ENCODE results near the gene ANTKMT. TPM values are rescaled to one million over a fixed set of nuclear protein-coding genes. Genes with fewer than 3 reads are reported as not detected.

ANTKMT gene, protein sequence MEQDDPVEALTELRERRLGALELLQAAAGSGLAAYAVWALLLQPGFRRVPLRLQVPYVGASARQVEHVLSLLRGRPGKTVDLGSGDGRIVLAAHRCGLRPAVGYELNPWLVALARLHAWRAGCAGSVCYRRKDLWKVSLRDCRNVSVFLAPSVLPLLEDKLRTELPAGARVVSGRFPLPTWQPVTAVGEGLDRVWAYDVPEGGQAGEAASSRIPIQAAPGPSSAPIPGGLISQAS
- 44.1 TPM for total RNA-seq
- 70.4 TPM for polyA plus RNA-seq (ENCODE audit: insufficient read depth, low read depth, low replicate concordance)
- long read RNA-seq, donor 1, transcript FAM173A-207 (5 exons, 1,052 nt): major isoform, 13 of 18 reads
- long read RNA-seq, donor 1, partial matches to known transcripts: 0 of 18 reads
- long read RNA-seq, donor 1, other reads (novel, unspliced or antisense): 0 of 18 reads
- long read RNA-seq, donor 2, transcript FAM173A-207 (5 exons, 1,052 nt): major isoform, 11 of 18 reads
- long read RNA-seq, donor 2, partial matches to known transcripts: 0 of 18 reads
- long read RNA-seq, donor 2, other reads (novel, unspliced or antisense): 0 of 18 reads
- long read RNA-seq, donor 3, transcript FAM173A-201 (4 exons, 806 nt): minor isoform, 7 of 29 reads
- long read RNA-seq, donor 3, transcript FAM173A-207 (5 exons, 1,052 nt): major isoform, 14 of 29 reads
- long read RNA-seq, donor 3, partial matches to known transcripts: 0 of 29 reads
- long read RNA-seq, donor 3, other reads (novel, unspliced or antisense): 0 of 29 reads
- long read RNA-seq, donor 4, transcript FAM173A-207 (5 exons, 1,052 nt): major isoform, 5 of 9 reads
- long read RNA-seq, donor 4, partial matches to known transcripts: 0 of 9 reads
- long read RNA-seq, donor 4, other reads (novel, unspliced or antisense): 0 of 9 reads
- long read RNA-seq, donor 5, partial matches to known transcripts: 0 of 1 reads
- long read RNA-seq, donor 5, other reads (novel, unspliced or antisense): 0 of 1 reads
- long read RNA-seq, donor 6, transcript FAM173A-207 (5 exons, 1,052 nt): major isoform, 35 of 40 reads
- long read RNA-seq, donor 6, partial matches to known transcripts: 0 of 40 reads
- long read RNA-seq, donor 6, other reads (novel, unspliced or antisense): 0 of 40 reads
- long read RNA-seq, donor 7, transcript FAM173A-207 (5 exons, 1,052 nt): major isoform, 21 of 38 reads
- long read RNA-seq, donor 7, partial matches to known transcripts: 2 of 38 reads
- long read RNA-seq, donor 7, other reads (novel, unspliced or antisense): 9 of 38 reads
- long read RNA-seq, donor 8, transcript FAM173A-207 (5 exons, 1,052 nt): major isoform, 11 of 16 reads
- long read RNA-seq, donor 8, partial matches to known transcripts: 0 of 16 reads
- long read RNA-seq, donor 8, other reads (novel, unspliced or antisense): 0 of 16 reads
- long read RNA-seq, donor 9, transcript FAM173A-207 (5 exons, 1,052 nt): major isoform, 10 of 13 reads
- long read RNA-seq, donor 9, partial matches to known transcripts: 0 of 13 reads
- long read RNA-seq, donor 9, other reads (novel, unspliced or antisense): 0 of 13 reads
- long read RNA-seq, donor 10, transcript FAM173A-207 (5 exons, 1,052 nt): major isoform, 12 of 19 reads
- long read RNA-seq, donor 10, partial matches to known transcripts: 0 of 19 reads
- long read RNA-seq, donor 10, other reads (novel, unspliced or antisense): 0 of 19 reads

DNA sequence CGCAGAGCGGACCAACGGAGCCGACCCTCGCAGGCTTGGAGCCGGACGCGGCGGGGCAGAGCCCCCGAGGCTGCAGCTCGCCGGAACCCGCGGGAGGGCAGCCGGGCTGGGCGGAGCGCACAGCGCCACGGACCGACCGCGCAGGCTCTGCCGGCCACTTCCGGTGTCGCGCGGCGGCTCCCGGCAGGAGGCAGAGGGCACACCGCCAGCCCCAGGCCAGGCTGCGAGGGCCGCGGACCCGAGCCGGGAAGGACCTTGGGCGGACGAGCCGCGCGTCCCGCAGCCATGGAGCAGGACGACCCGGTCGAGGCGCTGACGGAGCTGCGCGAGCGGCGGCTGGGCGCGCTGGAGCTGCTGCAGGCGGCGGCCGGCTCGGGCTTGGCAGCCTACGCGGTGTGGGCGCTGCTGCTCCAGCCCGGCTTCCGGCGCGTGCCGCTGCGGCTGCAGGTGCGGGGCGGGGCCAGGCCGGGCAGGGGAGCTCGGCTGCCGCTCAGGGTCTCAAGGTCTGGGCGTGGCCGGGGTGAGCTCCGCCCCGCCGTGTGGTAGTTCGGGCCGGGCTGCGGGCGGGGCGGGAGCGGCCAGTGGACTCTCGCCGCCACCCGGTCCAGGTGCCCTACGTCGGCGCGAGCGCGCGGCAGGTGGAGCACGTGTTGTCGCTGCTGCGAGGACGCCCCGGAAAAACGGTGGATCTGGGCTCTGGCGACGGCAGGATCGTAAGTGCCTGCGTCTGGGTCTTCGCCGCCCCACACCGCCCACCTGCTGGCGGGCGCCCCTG lies at the start of gene ANTKMT:
Gene ANTKMT (plus strand): TSS at position 157 of the 775 bp plus-strand sequence. CDS start 129 bp downstream, at position 286.
- H3K4me1 ChIP-seq (ENCODE audit: control insufficient read depth in 2 of 3, insufficient read depth in 2 of 3, low read depth in 1 of 3, low read length in 3 of 3): peaks cover 0 to 29% (median 4%) of the 10 kb centered on the region in 3 donors
- no peak for FAIRE-seq
- peak within 1 kb of the TSS; percentile 77 to 82 for H3K27ac ChIP-seq (ENCODE audit: low read depth in 2 of 2, low read length in 2 of 2)
- intact Hi-C loops (cut with DNase I): no loop called here
- DNase-seq: peak; percentile 89 to 94 (median 93)
- H3K27me3 ChIP-seq (ENCODE audit: control insufficient read depth, insufficient read depth, low read length): no peaks in the 10 kb centered on the region
- TF ChIP-seq, protein P1, sequence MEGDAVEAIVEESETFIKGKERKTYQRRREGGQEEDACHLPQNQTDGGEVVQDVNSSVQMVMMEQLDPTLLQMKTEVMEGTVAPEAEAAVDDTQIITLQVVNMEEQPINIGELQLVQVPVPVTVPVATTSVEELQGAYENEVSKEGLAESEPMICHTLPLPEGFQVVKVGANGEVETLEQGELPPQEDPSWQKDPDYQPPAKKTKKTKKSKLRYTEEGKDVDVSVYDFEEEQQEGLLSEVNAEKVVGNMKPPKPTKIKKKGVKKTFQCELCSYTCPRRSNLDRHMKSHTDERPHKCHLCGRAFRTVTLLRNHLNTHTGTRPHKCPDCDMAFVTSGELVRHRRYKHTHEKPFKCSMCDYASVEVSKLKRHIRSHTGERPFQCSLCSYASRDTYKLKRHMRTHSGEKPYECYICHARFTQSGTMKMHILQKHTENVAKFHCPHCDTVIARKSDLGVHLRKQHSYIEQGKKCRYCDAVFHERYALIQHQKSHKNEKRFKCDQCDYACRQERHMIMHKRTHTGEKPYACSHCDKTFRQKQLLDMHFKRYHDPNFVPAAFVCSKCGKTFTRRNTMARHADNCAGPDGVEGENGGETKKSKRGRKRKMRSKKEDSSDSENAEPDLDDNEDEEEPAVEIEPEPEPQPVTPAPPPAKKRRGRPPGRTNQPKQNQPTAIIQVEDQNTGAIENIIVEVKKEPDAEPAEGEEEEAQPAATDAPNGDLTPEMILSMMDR (IDR thresholded peaks at IDR 0.05; ENCODE audit: borderline replicate concordance, extremely low read depth, insufficient read depth): peak; percentile 5
- H3K9me3 ChIP-seq (ENCODE audit: control insufficient read depth in 2 of 3, insufficient read depth in 1 of 3, low read length in 3 of 3): no peaks in the 10 kb centered on the region
- H3K9ac ChIP-seq (ENCODE audit: low read length in 3 of 3): peak within 1 kb of the TSS in 2 of 3 donors; percentile 61 to 69
- peak within 1 kb of the TSS; percentile 41 to 78 (median 53) for H3K4me3 ChIP-seq (ENCODE audit: low read length in 3 of 3)
- no peaks in the 10 kb centered on the region for H3K36me3 ChIP-seq (ENCODE audit: control insufficient read depth in 2 of 3, insufficient read depth in 3 of 3, low read length in 3 of 3)

DNA sequence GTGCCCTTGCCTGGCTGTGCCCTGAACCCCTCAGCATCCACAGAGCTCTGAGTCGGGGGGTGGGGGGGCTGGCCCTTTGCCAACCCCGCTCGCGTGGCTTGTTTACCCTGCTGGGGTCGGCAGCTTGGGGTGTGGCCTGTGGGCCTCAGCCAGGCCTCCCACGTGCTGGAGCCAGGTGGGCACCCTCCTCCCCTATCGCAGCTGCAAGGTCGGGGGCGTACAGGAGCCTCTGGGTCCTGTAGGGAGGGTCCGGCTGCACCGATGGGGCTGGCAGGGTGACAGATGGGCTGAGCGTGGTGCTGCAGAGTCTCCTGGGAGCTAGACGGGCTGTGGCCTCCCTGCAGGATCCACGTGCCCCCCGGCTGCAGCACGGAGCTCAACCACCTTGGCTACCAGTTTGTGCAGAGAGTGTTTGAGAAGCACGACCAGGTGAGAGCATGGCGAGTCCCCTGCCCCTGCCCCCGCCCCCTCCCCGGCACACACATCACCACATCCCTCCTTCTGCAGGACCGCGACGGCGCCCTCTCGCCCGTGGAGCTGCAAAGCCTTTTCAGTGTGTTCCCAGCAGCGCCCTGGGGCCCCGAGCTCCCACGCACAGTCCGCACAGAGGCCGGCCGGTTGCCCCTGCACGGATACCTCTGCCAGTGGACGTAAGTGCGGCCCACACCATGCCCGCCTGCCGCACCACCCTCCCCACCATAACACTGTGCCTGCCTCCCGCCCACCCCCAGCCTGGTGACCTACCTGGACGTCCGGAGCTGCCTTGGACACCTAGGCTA lies 49.4 kb upstream of the ANTKMT start:
- Histone ChIP-seq H3K9ac (ENCODE audit: low read length in 3 of 3) (no peak overlapping the region), H3K27me3 (ENCODE audit: control insufficient read depth, insufficient read depth, low read length) (no peaks in the 10 kb centered on the region), H3K27ac (ENCODE audit: low read depth in 2 of 2, low read length in 2 of 2) (no peak overlapping the region), H3K9me3 (ENCODE audit: control insufficient read depth in 2 of 3, insufficient read depth in 1 of 3, low read length in 3 of 3) (no peaks in the 10 kb centered on the region), H3K36me3 (ENCODE audit: control insufficient read depth in 2 of 3, insufficient read depth in 3 of 3, low read length in 3 of 3) (peaks cover 0 to 12% (median 10%) of the 10 kb centered on the region in 3 donors), H3K4me3 (ENCODE audit: low read length in 3 of 3) (no peak overlapping the region), H3K4me1 (ENCODE audit: control insufficient read depth in 2 of 3, insufficient read depth in 2 of 3, low read depth in 1 of 3, low read length in 3 of 3) (peaks cover 0 to 19% (median 4%) of the 10 kb centered on the region in 3 donors)
- FAIRE-seq (no peak), DNase-seq (no peak)
- TF ChIP-seq, protein P1 (IDR thresholded peaks at IDR 0.05; ENCODE audit: borderline replicate concordance, extremely low read depth, insufficient read depth): no peak
- intact Hi-C loops (cut with DNase I): no loop called here

Measured in kidney (tissue), 22 donors.